ENCODE measurements around the gene DLK1.

DLK1 gene

GRCh38 chr14:100686858-100687257, 39.8 kb upstream of the DLK1 start:
- in situ Hi-C loops (cut with HindIII; ENCODE audit: low sequenced_read_pairs) = no loop called here
- DNase-seq (ENCODE audit: low read depth, low spot score) = no peak
- no peak overlapping the region for H3K4me3 ChIP-seq (ENCODE audit: low read depth, low read length)
- TF ChIP-seq CTCF (IDR thresholded peaks at IDR 0.05; ENCODE audit: low read depth, low read length) = peak; percentile 3

DNA sequence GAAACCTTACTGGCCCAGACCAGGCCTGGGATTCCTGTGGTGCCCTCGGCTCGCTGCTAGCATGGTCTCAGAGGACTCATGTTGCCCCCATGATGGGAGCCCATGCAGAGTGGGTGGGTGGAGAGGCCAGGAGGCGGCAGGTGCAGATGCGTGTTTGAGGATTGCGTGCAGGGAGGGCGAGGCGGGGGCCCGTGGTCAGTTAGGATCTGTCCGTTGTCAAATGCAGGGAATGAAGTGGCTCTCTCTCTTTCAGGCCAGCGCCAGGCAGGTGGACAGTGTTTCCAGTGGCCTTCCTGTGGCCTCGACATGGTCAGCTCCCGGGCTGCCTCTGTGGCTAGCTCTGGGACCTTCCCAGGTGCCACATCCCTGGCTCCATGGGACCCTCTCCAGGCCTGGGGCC, 39.3 kb upstream of the DLK1 start:
- H3K4me3 ChIP-seq (ENCODE audit: low read depth, low read length) = no peak overlapping the region
- TF ChIP-seq CTCF (IDR thresholded peaks at IDR 0.05; ENCODE audit: low read depth, low read length) = no peak
- in situ Hi-C loops (cut with HindIII; ENCODE audit: low sequenced_read_pairs) = no loop called here
- no peak for DNase-seq (ENCODE audit: low read depth, low spot score)

GRCh38 chr14:100688051-100688450, 38.6 kb upstream of the DLK1 start:
- in situ Hi-C loops (cut with HindIII; ENCODE audit: low sequenced_read_pairs) = no loop called here
- no peak overlapping the region for H3K4me3 ChIP-seq (ENCODE audit: low read depth, low read length)
- DNase-seq (ENCODE audit: low read depth, low spot score) = no peak
- no peak for TF ChIP-seq CTCF (IDR thresholded peaks at IDR 0.05; ENCODE audit: low read depth, low read length)

DNA sequence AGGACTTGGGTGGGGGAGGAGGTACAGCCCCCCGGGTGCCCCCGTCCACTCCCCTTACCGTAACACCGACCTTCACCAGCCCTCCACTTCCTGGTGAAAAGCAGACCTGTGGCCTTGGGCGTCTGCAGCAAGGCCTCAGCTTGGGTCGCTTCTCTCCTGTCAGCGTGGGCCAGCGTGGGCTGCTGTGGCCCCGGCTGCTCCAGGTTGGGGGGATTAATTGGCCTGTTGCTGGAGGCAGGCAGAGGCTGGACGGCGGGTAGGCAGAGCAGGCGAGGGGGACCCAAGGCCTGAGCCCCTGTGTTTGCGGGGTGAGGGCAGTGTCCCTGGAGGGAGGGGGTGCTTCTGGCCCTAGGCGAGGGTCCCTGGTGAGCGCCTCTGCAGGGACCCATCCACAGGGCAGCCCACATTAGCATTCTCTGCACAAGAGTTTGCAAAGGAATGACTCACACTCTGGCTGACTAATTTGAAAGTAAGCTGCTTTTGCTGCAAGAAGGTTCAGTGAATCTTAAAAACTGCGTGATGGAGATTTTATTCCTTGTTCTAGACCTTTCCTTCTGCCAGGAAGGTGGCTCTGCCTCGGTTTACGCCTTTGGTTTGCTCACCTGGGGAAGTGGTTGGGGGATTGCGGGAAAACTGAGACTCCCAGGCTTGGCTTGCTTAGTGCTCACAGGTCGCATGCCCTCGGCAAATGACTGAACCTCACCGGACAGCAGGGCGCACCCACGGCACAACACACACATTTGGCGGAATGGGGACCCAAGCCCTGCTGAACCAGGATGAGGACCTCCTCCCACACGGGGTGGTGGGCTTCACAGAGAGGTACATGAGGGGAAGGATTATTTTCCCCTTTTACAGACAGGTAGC, 37.9 kb upstream of the DLK1 start:
- no peak overlapping the region for H3K4me3 ChIP-seq (ENCODE audit: low read depth, low read length)
- no peak for TF ChIP-seq CTCF (IDR thresholded peaks at IDR 0.05; ENCODE audit: low read depth, low read length)
- in situ Hi-C loops (cut with HindIII; ENCODE audit: low sequenced_read_pairs) = no loop called here
- peak; percentile 83 for DNase-seq (ENCODE audit: low read depth, low spot score)

DNA sequence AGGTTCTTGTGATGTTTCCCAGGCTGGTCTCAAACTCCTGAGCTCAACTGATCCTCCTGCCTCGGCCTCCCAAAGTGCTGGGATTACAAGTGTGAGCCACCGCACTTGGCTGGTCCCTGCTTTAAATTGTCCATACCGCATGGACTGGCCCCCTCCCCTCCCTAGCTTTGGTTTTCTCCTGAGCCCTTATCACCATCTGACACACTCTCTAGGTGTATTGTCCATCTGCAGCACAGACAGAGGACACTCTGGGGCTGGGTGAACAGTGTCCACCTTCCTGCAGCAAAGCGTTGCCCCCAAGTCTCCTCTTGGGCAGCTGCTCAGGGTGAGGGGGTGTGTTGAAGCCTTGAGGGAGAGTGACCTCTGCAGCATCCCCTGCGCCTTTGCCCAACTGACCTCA, 36.0 kb upstream of the DLK1 start:
- no peak for TF ChIP-seq CTCF (IDR thresholded peaks at IDR 0.05; ENCODE audit: low read depth, low read length)
- no peak overlapping the region for H3K4me3 ChIP-seq (ENCODE audit: low read depth, low read length)
- in situ Hi-C loops (cut with HindIII; ENCODE audit: low sequenced_read_pairs) = no loop called here
- DNase-seq (ENCODE audit: low read depth, low spot score) = no peak

DNA sequence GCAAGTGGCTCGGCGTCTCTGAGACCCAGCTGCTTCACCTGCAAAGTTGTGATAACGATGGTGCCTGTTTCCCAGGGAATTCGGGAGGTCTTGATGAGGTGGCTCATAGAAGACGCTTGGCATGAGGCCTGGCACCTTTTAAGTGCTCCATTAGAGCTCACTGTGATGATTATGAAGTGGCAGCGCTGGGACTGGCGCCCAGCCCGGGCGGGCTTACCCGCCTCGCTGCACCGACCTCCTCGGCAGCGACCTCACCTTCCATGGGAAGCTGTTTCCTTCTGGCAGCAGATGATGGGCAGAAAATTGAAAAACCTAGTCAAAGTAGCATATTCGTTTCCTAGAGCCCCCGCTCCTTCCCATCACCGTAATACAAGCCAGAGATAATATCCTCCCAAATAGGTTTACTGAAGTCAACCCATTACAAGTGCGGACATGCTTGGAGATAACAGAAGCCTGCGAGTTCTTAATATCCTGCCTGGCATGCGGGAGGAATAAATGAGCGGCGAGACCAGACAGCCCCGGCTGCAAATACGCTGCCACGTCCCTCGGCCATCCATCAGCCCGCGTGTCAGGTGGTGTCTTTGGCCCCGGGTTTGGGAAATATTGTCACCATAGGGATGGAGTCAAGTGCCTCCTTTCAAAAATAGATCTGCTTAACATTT, 35.2 kb upstream of the DLK1 start:
- in situ Hi-C loops (cut with HindIII; ENCODE audit: low sequenced_read_pairs) = no loop called here
- H3K4me3 ChIP-seq (ENCODE audit: low read depth, low read length) = no peak overlapping the region
- no peak for DNase-seq (ENCODE audit: low read depth, low spot score)
- no peak for TF ChIP-seq CTCF (IDR thresholded peaks at IDR 0.05; ENCODE audit: low read depth, low read length)
